Caco-2 (cell line): ENCODE measurements around the gene NETO2. TPM values are rescaled to one million over a fixed set of nuclear protein-coding genes. Genes with fewer than 3 reads are reported as not detected.

Source experiments
- BruUV-seq: library from RNA; stranded (reverse); fragments of 400-500 nt; replicated peaks from 2 replicates; lab custom pipeline; 2021; lab: Mats Ljungman, UMichigan
- CTCF ChIA-PET: fragments of 300-600 bp; sonication (Branson Sonifier 250); formaldehyde crosslinking; loops from one replicate; lab custom pipeline; 2022; ENCODE audit warnings: antibody characterized with exemption; lab: Charles Lee
- POLR2A ChIA-PET: fragments of 300-600 bp; sonication (Branson Sonifier 250); formaldehyde crosslinking; loops from one replicate; lab custom pipeline; 2022; ENCODE audit warnings: antibody characterized with exemption; lab: Charles Lee
- DNase-seq, 2 experiments: peaks; one replicate each; pipeline versions ENCODE4 v3.0.0 to v3.0.0-alpha.2; 2020 to 2022
- H3K27me3 ChIP-seq: replicated peaks from 2 replicates; pipeline ENCODE4 v1.6.0; 2011; ENCODE audit warnings: low read length; ENCODE audit not compliant: control insufficient read depth, insufficient read depth
- H3K36me3 ChIP-seq: 2 replicates; pipeline ENCODE4 v1.5.1; 2011; ENCODE audit warnings: low read length; ENCODE audit not compliant: control insufficient read depth, insufficient read depth
- H3K4me1 ChIP-seq: fragments of 250-450 bp; sonication (Bioruptor Pico); 2 replicates; pipeline ENCODE4 v1.5.1; 2020; ENCODE audit warnings: mild to moderate bottlenecking
- H3K4me3 ChIP-seq: 2 replicates; pipeline ENCODE4 v1.5.1; 2011; ENCODE audit warnings: low read depth, mild to moderate bottlenecking, control low read depth, low read length
- H3K9me3 ChIP-seq: fragments of 250-450 bp; sonication (Bioruptor Pico); 2 replicates; pipeline ENCODE4 v1.5.1; 2020; ENCODE audit warnings: mild to moderate bottlenecking, moderate library complexity
- H3K27ac Mint-ChIP-seq: one replicate; pipeline ENCODE4 v1.8.0; 2022; ENCODE audit warnings: mixed read lengths; ENCODE audit not compliant: unreplicated experiment
- H3K27me3 Mint-ChIP-seq: one replicate; pipeline ENCODE4 v1.8.0; 2022; ENCODE audit warnings: mixed read lengths; ENCODE audit not compliant: insufficient read depth, unreplicated experiment
- H3K36me3 Mint-ChIP-seq: one replicate; pipeline ENCODE4 v1.8.0; 2022; ENCODE audit warnings: mild to moderate bottlenecking, mixed read lengths; ENCODE audit not compliant: insufficient read depth, unreplicated experiment
- H3K4me1 Mint-ChIP-seq: one replicate; pipeline ENCODE4 v1.8.0; 2022; ENCODE audit warnings: low read depth, mixed read lengths; ENCODE audit not compliant: unreplicated experiment
- H3K4me3 Mint-ChIP-seq: one replicate; pipeline ENCODE4 v1.8.0; 2022; ENCODE audit warnings: mild to moderate bottlenecking, moderate library complexity, mixed read lengths; ENCODE audit not compliant: unreplicated experiment
- H3K9me3 Mint-ChIP-seq: one replicate; pipeline ENCODE4 v1.8.0; 2022; ENCODE audit warnings: mixed read lengths; ENCODE audit not compliant: unreplicated experiment
- intact Hi-C: fragments of 100-400 bp; cut with micrococcal nuclease; formaldehyde crosslinking; loops from one replicate; pipeline ENCODE4 v1.10.0; 2022; ENCODE audit not compliant: unreplicated experiment
- total RNA-seq: library from RNA; stranded (reverse); gene quantifications from 2 replicates; pipeline ENCODE4 v1.2.3, GENCODE V29; 2022
- TF ChIP-seq, protein P1 (sequence below), 2 experiments: fragments of 200-600 bp in 1 of 2; IDR thresholded peaks; 1 replicate in 1 of 2; 2 replicates in 1 of 2; pipeline versions ENCODE4 v1.5.1 to v1.8.0; 2011 to 2022; ENCODE audit warnings: antibody characterized with exemption in 1 of 2, control low read depth in 1 of 2, inconsistent platforms in 1 of 2, low read depth in 1 of 2, low read length in 1 of 2, mild to moderate bottlenecking in 1 of 2, moderate library complexity in 1 of 2; ENCODE audit not compliant: insufficient read depth in 1 of 2, severe bottlenecking in 1 of 2, unreplicated experiment in 1 of 2

NETO2 gene
- total RNA-seq, 1 experiment from 2014 or later, result 41.2 TPM

DNA sequence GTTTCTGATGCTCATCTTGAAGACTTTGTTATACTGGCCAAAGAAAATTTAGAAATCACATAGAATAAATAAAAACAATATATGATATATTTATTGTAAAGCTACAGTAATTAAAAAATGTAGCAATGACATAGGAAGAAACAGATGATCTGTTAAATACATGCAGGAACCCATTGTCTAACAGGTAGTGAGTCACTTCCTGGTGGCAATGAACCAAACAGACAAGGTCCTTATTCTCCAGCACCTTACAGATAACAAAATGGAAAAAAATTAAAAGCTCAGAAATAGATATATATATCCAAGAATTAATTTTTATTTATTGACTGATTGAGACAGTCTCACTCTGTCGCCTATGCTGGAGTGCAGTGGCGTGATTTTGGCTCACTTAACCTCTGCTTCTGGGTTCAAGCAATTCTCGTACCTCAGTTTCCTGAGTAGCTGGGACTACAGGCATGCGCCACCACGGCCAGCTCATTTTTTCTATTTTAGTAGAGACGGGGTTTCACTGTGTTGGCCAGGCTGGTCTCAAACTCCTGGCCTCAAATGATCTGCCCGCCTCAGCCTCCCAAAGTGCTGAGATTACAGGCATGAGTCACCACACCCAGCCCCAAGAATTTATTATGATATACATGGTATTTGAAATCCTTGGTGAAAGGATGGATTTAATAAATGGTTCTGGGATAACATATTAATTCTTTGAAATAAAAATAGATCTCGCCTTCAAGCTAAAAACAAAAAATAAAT, 7.5 kb downstream of the NETO2 start:
- BruUV-seq, result no TSS peak
- H3K36me3 ChIP-seq, result no peaks in the 10 kb centered on the region
- no peaks in the 10 kb centered on the region for H3K9me3 ChIP-seq
- TF ChIP-seq, protein P1, sequence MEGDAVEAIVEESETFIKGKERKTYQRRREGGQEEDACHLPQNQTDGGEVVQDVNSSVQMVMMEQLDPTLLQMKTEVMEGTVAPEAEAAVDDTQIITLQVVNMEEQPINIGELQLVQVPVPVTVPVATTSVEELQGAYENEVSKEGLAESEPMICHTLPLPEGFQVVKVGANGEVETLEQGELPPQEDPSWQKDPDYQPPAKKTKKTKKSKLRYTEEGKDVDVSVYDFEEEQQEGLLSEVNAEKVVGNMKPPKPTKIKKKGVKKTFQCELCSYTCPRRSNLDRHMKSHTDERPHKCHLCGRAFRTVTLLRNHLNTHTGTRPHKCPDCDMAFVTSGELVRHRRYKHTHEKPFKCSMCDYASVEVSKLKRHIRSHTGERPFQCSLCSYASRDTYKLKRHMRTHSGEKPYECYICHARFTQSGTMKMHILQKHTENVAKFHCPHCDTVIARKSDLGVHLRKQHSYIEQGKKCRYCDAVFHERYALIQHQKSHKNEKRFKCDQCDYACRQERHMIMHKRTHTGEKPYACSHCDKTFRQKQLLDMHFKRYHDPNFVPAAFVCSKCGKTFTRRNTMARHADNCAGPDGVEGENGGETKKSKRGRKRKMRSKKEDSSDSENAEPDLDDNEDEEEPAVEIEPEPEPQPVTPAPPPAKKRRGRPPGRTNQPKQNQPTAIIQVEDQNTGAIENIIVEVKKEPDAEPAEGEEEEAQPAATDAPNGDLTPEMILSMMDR (IDR thresholded peaks at IDR 0.05; ENCODE audit: insufficient read depth in 1 of 2, low read depth in 1 of 2, low read length in 1 of 2, severe bottlenecking in 1 of 2, unreplicated experiment in 1 of 2), result no peak
- DNase-seq, result no peak
- ChIA-PET POLR2A (no interaction called here), CTCF (interaction anchor here (0.8 kb wide), 1 partner anchor 98 kb away, joined by 3 read pairs; no protein-coding TSS in a partner anchor)
- H3K27me3 Mint-ChIP-seq, result no peaks in the 10 kb centered on the region
- no peaks in the 10 kb centered on the region for H3K4me1 ChIP-seq
- H3K27ac Mint-ChIP-seq, result no peak overlapping the region
- intact Hi-C loops, result no loop called here
- H3K27me3 ChIP-seq, result no peaks in the 10 kb centered on the region
- H3K4me3 ChIP-seq, result no peak overlapping the region
- no peaks in the 10 kb centered on the region for H3K9me3 Mint-ChIP-seq
- peaks cover 13% of the 10 kb centered on the region for H3K4me1 Mint-ChIP-seq
- no peaks in the 10 kb centered on the region for H3K36me3 Mint-ChIP-seq
- no peak overlapping the region for H3K4me3 Mint-ChIP-seq

GRCh38 chr16:47134550-47134949, 9.2 kb downstream of the NETO2 start:
- H3K4me1 Mint-ChIP-seq, result peaks cover 18% of the 10 kb centered on the region
- no TSS peak for BruUV-seq

GRCh38 chr16:47132308-47132707, 11.4 kb downstream of the NETO2 start:
- POLR2A ChIA-PET, result no interaction called here
- Mint-ChIP-seq H3K9me3 (no peaks in the 10 kb centered on the region), H3K27me3 (no peaks in the 10 kb centered on the region), H3K4me1 (peaks cover 7% of the 10 kb centered on the region), H3K4me3 (no peak overlapping the region), H3K27ac (no peak overlapping the region), H3K36me3 (peaks cover 6% of the 10 kb centered on the region)
- Histone ChIP-seq H3K4me3 (no peak overlapping the region), H3K4me1 (no peaks in the 10 kb centered on the region), H3K36me3 (no peaks in the 10 kb centered on the region), H3K9me3 (no peaks in the 10 kb centered on the region), H3K27me3 (no peaks in the 10 kb centered on the region)
- TF ChIP-seq, protein P1 (IDR thresholded peaks at IDR 0.05; ENCODE audit: insufficient read depth in 1 of 2, low read depth in 1 of 2, low read length in 1 of 2, severe bottlenecking in 1 of 2, unreplicated experiment in 1 of 2), result no peak
- DNase-seq, result no peak
- no TSS peak for BruUV-seq
- intact Hi-C loops, result no loop called here
- CTCF ChIA-PET, result interaction anchor here (1.4 kb wide), 1 partner anchor 9 kb away, joined by 3 read pairs; no protein-coding TSS in a partner anchor

More at GRCh38 chr16:47134550-47134949, 9.2 kb downstream of the NETO2 start:
- Histone ChIP-seq H3K4me3 (no peak overlapping the region), H3K36me3 (no peaks in the 10 kb centered on the region), H3K9me3 (no peaks in the 10 kb centered on the region), H3K4me1 (no peaks in the 10 kb centered on the region), H3K27me3 (no peaks in the 10 kb centered on the region)
- TF ChIP-seq, protein P1 (IDR thresholded peaks at IDR 0.05; ENCODE audit: insufficient read depth in 1 of 2, low read depth in 1 of 2, low read length in 1 of 2, severe bottlenecking in 1 of 2, unreplicated experiment in 1 of 2), result no peak
- H3K27ac Mint-ChIP-seq, result no peak overlapping the region
- POLR2A ChIA-PET, result no interaction called here
- intact Hi-C loops, result no loop called here
- DNase-seq, result no peak
- no peak overlapping the region for H3K4me3 Mint-ChIP-seq
- no peaks in the 10 kb centered on the region for H3K36me3 Mint-ChIP-seq
- no peaks in the 10 kb centered on the region for H3K9me3 Mint-ChIP-seq
- no peaks in the 10 kb centered on the region for H3K27me3 Mint-ChIP-seq
- CTCF ChIA-PET, result no interaction called here
